Gastrocnemius medialis (tissue), 4 donors: ENCODE results near the gene PCOLCE2.

Experiments
- POLR2A ChIP-seq, 2 donors: fragments of 450-650 bp; IDR thresholded peaks; one replicate each; pipeline ENCODE4 v1.6.1; 2017; ENCODE audit warnings: antibody characterized with exemption in 2 of 2, mild to moderate bottlenecking in 2 of 2, moderate library complexity in 2 of 2
- TF ChIP-seq, protein P1 (sequence below), 5 experiments: fragments of 450-650 bp in 3 of 5; fragments of 200-600 bp in 2 of 5; sonication (generic) in 2 of 5; IDR thresholded peaks in 4 of 5; conservative IDR thresholded peaks in 1 of 5; 1 replicate in 4 of 5; 2 replicates in 1 of 5; pipeline ENCODE4 v1.5.1; 2016 to 2019; ENCODE audit warnings: antibody characterized with exemption in 5 of 5, mild to moderate bottlenecking in 3 of 5, moderate library complexity in 3 of 5

DNA sequence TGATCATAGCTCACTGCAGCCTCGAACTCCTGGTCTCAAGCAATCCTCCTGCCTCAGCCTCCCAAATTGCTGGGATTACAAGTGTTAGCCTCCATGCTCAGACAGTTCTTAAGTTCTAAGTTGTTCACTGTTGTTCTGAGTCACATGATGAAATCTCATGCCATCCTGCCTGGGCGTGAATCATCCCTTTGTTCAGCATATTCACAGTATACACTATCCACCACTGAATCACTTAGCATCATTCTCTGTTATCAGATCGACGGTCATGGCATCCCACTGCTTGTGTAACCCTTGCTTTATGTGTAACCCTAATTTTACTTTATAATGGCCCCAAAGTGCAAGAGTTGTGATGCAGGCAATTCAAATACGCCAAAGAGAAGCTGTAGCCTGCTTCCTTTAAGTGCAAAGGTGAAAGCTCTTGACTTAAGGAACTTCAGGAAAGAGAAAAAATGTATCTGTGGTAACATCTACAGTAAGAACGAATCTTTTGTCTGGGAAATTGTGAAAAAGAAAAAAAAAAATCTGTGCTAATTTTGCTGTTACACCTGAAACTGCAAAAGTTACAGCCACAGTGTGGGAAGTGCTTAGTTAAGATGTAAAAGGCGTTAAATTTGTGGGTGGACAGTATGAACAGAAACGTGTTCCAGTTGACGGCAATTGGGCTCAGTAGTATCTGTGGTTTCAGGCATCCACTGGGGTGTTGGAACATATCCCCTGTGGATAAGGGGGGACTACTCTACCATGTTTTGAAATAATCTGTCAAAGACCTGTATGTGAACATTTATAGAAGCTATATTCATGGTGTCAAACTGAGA is 80.6 kb downstream of the PCOLCE2 start:
- no peak for TF ChIP-seq POLR2A (IDR thresholded peaks at IDR 0.05)
- TF ChIP-seq, protein P1, sequence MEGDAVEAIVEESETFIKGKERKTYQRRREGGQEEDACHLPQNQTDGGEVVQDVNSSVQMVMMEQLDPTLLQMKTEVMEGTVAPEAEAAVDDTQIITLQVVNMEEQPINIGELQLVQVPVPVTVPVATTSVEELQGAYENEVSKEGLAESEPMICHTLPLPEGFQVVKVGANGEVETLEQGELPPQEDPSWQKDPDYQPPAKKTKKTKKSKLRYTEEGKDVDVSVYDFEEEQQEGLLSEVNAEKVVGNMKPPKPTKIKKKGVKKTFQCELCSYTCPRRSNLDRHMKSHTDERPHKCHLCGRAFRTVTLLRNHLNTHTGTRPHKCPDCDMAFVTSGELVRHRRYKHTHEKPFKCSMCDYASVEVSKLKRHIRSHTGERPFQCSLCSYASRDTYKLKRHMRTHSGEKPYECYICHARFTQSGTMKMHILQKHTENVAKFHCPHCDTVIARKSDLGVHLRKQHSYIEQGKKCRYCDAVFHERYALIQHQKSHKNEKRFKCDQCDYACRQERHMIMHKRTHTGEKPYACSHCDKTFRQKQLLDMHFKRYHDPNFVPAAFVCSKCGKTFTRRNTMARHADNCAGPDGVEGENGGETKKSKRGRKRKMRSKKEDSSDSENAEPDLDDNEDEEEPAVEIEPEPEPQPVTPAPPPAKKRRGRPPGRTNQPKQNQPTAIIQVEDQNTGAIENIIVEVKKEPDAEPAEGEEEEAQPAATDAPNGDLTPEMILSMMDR (IDR thresholded peaks at IDR 0.05 in 4 of 5, conservative IDR thresholded peaks at IDR 0.05 in 1 of 5) = no peak
